Gastroesophageal sphincter (tissue), 4 donors: ENCODE data around the gene NBPF9. TPM values are rescaled to one million over a fixed set of nuclear protein-coding genes. Genes with fewer than 3 reads are reported as not detected.
"Not testable (repeated sequence)": the region's sequence is repeated elsewhere in the genome, so short reads cannot be mapped to it uniquely, and the experiment has no call there.

Experiments
- ATAC-seq: fragments of 150-250 bp; one replicate; pipeline ENCODE4 v1.9.1; 2016; ENCODE audit warnings: mild to moderate bottlenecking, moderate library complexity
- H3K27ac ChIP-seq, 4 donors: fragments of 200-600 bp; sonication (generic) in 3 of 4; 1 replicate in 3 of 4; 2 replicates in 1 of 4; pipeline ENCODE4 v1.5.1; 2016 to 2019
- H3K27me3 ChIP-seq: fragments of 200-600 bp; sonication (generic); one replicate; pipeline ENCODE4 v1.5.1; 2019
- H3K36me3 ChIP-seq, 2 donors: fragments of 200-600 bp; sonication (generic); one replicate each; pipeline ENCODE4 v1.5.1; 2019; ENCODE audit warnings: control low read depth in 1 of 2
- H3K4me1 ChIP-seq, 3 donors: fragments of 200-600 bp; sonication (generic); 1 replicate in 2 of 3; 2 replicates in 1 of 3; pipeline ENCODE4 v1.5.1; 2016 to 2019; ENCODE audit warnings: control low read depth in 2 of 3
- H3K4me3 ChIP-seq, 2 donors: fragments of 200-600 bp; sonication (generic); one replicate each; pipeline ENCODE4 v1.5.1; 2019; ENCODE audit warnings: mild to moderate bottlenecking in 1 of 2, moderate library complexity in 1 of 2
- H3K9me3 ChIP-seq, 3 donors: fragments of 200-600 bp; sonication (generic); one replicate each; pipeline ENCODE4 v1.5.1; 2017 to 2019; ENCODE audit warnings: control low read depth in 2 of 3
- WGBS, 2 donors: methylation state at CpG; one replicate each; pipeline ENCODE4 v1.1.5; 2018; ENCODE audit warnings: low coverage in 1 of 2; 5-methylcytosine and 5-hydroxymethylcytosine counted together
- total RNA-seq, 4 donors: library from RNA; depleted of rRNA; stranded (reverse); fragments of >200 nt; gene quantifications; one replicate each; pipeline ENCODE4 v1.1.0, GENCODE V29; 2016

Gene NBPF9
- total RNA-seq, 4 donors from 2014 or later: 17.2 to 26.2 (median 18.6) TPM

GRCh38 chr1:149093155-149093554 is 10.2 kb downstream of the NBPF9 start:
- H3K4me1 ChIP-seq, H3K27ac ChIP-seq, H3K9me3 ChIP-seq, H3K27me3 ChIP-seq, H3K4me3 ChIP-seq, ATAC-seq: not testable (repeated sequence)
- H3K36me3 ChIP-seq: peaks cover 0 to 24% of the 10 kb centered on the region in 2 donors
- WGBS, 2 donors: no CpG with 5 or more reads among the region's 6 CpGs

GRCh38 chr1:149075505-149076127 is 27.7 kb downstream of the NBPF9 start:
- H3K4me1 ChIP-seq, H3K27me3 ChIP-seq, H3K4me3 ChIP-seq, ATAC-seq, H3K9me3 ChIP-seq, H3K27ac ChIP-seq: not testable (repeated sequence)
- 60 to 64% methylated on average over 1 to 5 of the region's 9 CpGs for WGBS, 2 donors
- peaks cover 0 to 24% of the 10 kb centered on the region in 2 donors for H3K36me3 ChIP-seq

GRCh38 chr1:149064611-149065010 is 38.7 kb downstream of the NBPF9 start:
- ATAC-seq: not testable (repeated sequence)
- WGBS, 2 donors: 88 to 89% methylated on average over 2 to 3 of the region's 3 CpGs

GRCh38 chr1:149043056-149043455 is 60.3 kb downstream of the NBPF9 start:
- H3K9me3 ChIP-seq, H3K36me3 ChIP-seq, H3K27ac ChIP-seq, H3K27me3 ChIP-seq, ATAC-seq, H3K4me3 ChIP-seq, H3K4me1 ChIP-seq: not testable (repeated sequence)
- no CpG with 5 or more reads among the region's 4 CpGs for WGBS, 2 donors

More at GRCh38 chr1:149064611-149065010, 38.7 kb downstream of the NBPF9 start:
- H3K36me3 ChIP-seq: peaks cover 0 to 25% of the 10 kb centered on the region in 2 donors
- H3K27me3 ChIP-seq, H3K9me3 ChIP-seq, H3K4me3 ChIP-seq, H3K27ac ChIP-seq, H3K4me1 ChIP-seq: not testable (repeated sequence)

GRCh38 chr1:149033916-149034315 is 69.4 kb downstream of the NBPF9 start:
- no CpG with 5 or more reads among the region's 3 CpGs for WGBS, 2 donors
- not testable (repeated sequence) for H3K4me1 ChIP-seq, H3K27me3 ChIP-seq, H3K27ac ChIP-seq, H3K9me3 ChIP-seq, H3K4me3 ChIP-seq, ATAC-seq
- H3K36me3 ChIP-seq: peaks cover 0 to 15% of the 10 kb centered on the region in 2 donors

GRCh38 chr1:149024327-149024726 is 79.0 kb downstream of the NBPF9 start:
- not testable (repeated sequence) for H3K27me3 ChIP-seq, ATAC-seq, H3K4me1 ChIP-seq, H3K9me3 ChIP-seq, H3K27ac ChIP-seq, H3K4me3 ChIP-seq
- peaks cover 0 to 20% of the 10 kb centered on the region in 2 donors for H3K36me3 ChIP-seq
- WGBS, 2 donors: 50% methylated on average over 1 of the region's 3 CpGs; no CpG with 5 or more reads in 1 of the 2 donors

- not testable (repeated sequence) for H3K27ac ChIP-seq, H3K27me3 ChIP-seq, H3K4me3 ChIP-seq, H3K4me1 ChIP-seq, ATAC-seq, H3K9me3 ChIP-seq
- WGBS, 2 donors: no CpG with 5 or more reads among the region's 3 CpGs
- H3K36me3 ChIP-seq: peaks cover 0 to 21% of the 10 kb centered on the region in 2 donors
Observed at GRCh38 chr1:149018577-149018976, 84.8 kb downstream of the NBPF9 start.

- H3K27me3 ChIP-seq, ATAC-seq, H3K27ac ChIP-seq, H3K9me3 ChIP-seq, H3K4me1 ChIP-seq, H3K4me3 ChIP-seq: not testable (repeated sequence)
- H3K36me3 ChIP-seq: peaks cover 0 to 21% of the 10 kb centered on the region in 2 donors
- no CpG with 5 or more reads among the region's 2 CpGs for WGBS, 2 donors
Observed at GRCh38 chr1:149016626-149017025, 86.7 kb downstream of the NBPF9 start.

GRCh38 chr1:149015522-149015921 is 87.8 kb downstream of the NBPF9 start:
- not testable (repeated sequence) for ATAC-seq, H3K4me1 ChIP-seq
- peaks cover 0 to 15% of the 10 kb centered on the region in 2 donors for H3K36me3 ChIP-seq

GRCh38 chr1:149013513-149013912 is 89.8 kb downstream of the NBPF9 start:
- not testable (repeated sequence) for H3K4me3 ChIP-seq, ATAC-seq, H3K27me3 ChIP-seq, H3K27ac ChIP-seq, H3K4me1 ChIP-seq, H3K9me3 ChIP-seq
- WGBS, 2 donors: no CpG with 5 or more reads among the region's 4 CpGs
- peaks cover 0 to 20% of the 10 kb centered on the region in 2 donors for H3K36me3 ChIP-seq

More at GRCh38 chr1:149015522-149015921, 87.8 kb downstream of the NBPF9 start:
- not testable (repeated sequence) for H3K4me3 ChIP-seq, H3K27me3 ChIP-seq, H3K27ac ChIP-seq, H3K9me3 ChIP-seq
- WGBS, 2 donors: no CpG with 5 or more reads among the region's 3 CpGs

GRCh38 chr1:149012599-149012998 is 90.8 kb downstream of the NBPF9 start:
- peaks cover 0 to 16% of the 10 kb centered on the region in 2 donors for H3K36me3 ChIP-seq
- not testable (repeated sequence) for H3K4me1 ChIP-seq, H3K9me3 ChIP-seq, H3K4me3 ChIP-seq, ATAC-seq, H3K27me3 ChIP-seq, H3K27ac ChIP-seq
- no CpG with 5 or more reads among the region's 5 CpGs for WGBS, 2 donors

GRCh38 chr1:149009761-149010160 is 93.6 kb downstream of the NBPF9 start:
- not testable (repeated sequence) for H3K27me3 ChIP-seq, H3K27ac ChIP-seq, H3K9me3 ChIP-seq, H3K4me3 ChIP-seq, H3K4me1 ChIP-seq, ATAC-seq
- H3K36me3 ChIP-seq: peaks cover 0 to 18% of the 10 kb centered on the region in 2 donors
- 100% methylated on average over 1 of the region's 3 CpGs; no CpG with 5 or more reads in 1 of the 2 donors for WGBS, 2 donors

GRCh38 chr1:149008769-149009168 is 94.6 kb downstream of the NBPF9 start:
- no CpG with 5 or more reads among the region's 2 CpGs for WGBS, 2 donors
- not testable (repeated sequence) for H3K9me3 ChIP-seq, H3K4me3 ChIP-seq, ATAC-seq, H3K27ac ChIP-seq, H3K27me3 ChIP-seq, H3K4me1 ChIP-seq
- H3K36me3 ChIP-seq: peaks cover 0 to 21% of the 10 kb centered on the region in 2 donors

- not testable (repeated sequence) for H3K27ac ChIP-seq, H3K4me1 ChIP-seq, H3K9me3 ChIP-seq, ATAC-seq, H3K27me3 ChIP-seq, H3K4me3 ChIP-seq
- no CpG with 5 or more reads among the region's 4 CpGs for WGBS, 2 donors
- peaks cover 0 to 23% of the 10 kb centered on the region in 2 donors for H3K36me3 ChIP-seq
Observed at GRCh38 chr1:149008326-149008725, 95.0 kb downstream of the NBPF9 start.
